GM13977 (cell line): Measurements from ENCODE around the gene NRROS.

Source experiments
- DNase-seq: peaks from one replicate; pipeline ENCODE4 v3.0.0; 2012; ENCODE audit warnings: low spot score
- CTCF ChIP-seq: IDR thresholded peaks from 2 replicates; pipeline ENCODE4 v1.5.1; 2012; ENCODE audit warnings: mild to moderate bottlenecking, control low read depth; ENCODE audit not compliant: insufficient read depth; ENCODE audit errors: extremely low read depth, missing control alignments
- in situ Hi-C: fragments of 300-500 bp; cut with MboI; formaldehyde crosslinking; loops from one replicate; pipeline ENCODE4 v1.12.0; 2022; ENCODE audit warnings: low sequenced_read_pairs, low pct_unique_long_range_greater_than_20kb, mixed read lengths, inconsistent platforms; ENCODE audit not compliant: unreplicated experiment

Gene NRROS

GRCh38 chr3:196641333-196642054, 2.0 kb downstream of the NRROS start:
- no peak for TF ChIP-seq CTCF
- in situ Hi-C loops, result no loop called here
- no peak for DNase-seq

- TF ChIP-seq CTCF, result no peak
- no peak for DNase-seq
- in situ Hi-C loops, result no loop called here
These were observed 2.9 kb downstream of the NRROS start for GRCh38 chr3:196642434-196642833.

- in situ Hi-C loops, result no loop called here
- DNase-seq, result peak; percentile 86
- TF ChIP-seq CTCF, result no peak
These were observed 3.8 kb downstream of the NRROS start for GRCh38 chr3:196643201-196643749.

- no peak for DNase-seq
- TF ChIP-seq CTCF, result no peak
- in situ Hi-C loops, result no loop called here
These were observed 4.3 kb downstream of the NRROS start for GRCh38 chr3:196643761-196644160.

GRCh38 chr3:196645096-196645495, 5.6 kb downstream of the NRROS start:
- DNase-seq, result no peak
- in situ Hi-C loops, result no loop called here
- TF ChIP-seq CTCF, result no peak

- no peak for TF ChIP-seq CTCF
- DNase-seq, result no peak
- in situ Hi-C loops, result no loop called here
These were observed 6.6 kb downstream of the NRROS start for GRCh38 chr3:196645897-196646665.
